B cell (primary cell): ENCODE measurements around the gene CD93. TPM values are rescaled to one million over a fixed set of nuclear protein-coding genes. Genes with fewer than 3 reads are reported as not detected.

Experiments used
- ATAC-seq: fragments of 200-7000 bp; cut with Tn5 transposase; one replicate; pipeline ENCODE4 v1.10.0; 2021; ENCODE audit warnings: low read depth, mild to moderate bottlenecking, moderate number of reproducible peaks, moderate library complexity
- CTCF ChIA-PET: fragments of 350-600 bp; sonication (Branson Sonifier 250); formaldehyde crosslinking; loops from one replicate; lab custom pipeline; 2021; ENCODE audit warnings: antibody characterized with exemption, inconsistent platforms; lab: Charles Lee
- POLR2A ChIA-PET: fragments of 350-600 bp; sonication (Branson Sonifier 250); formaldehyde crosslinking; loops from one replicate; lab custom pipeline; 2021; ENCODE audit warnings: antibody characterized with exemption; lab: Charles Lee
- DNase-seq: peaks from one replicate; pipeline ENCODE4 v3.0.0; 2013
- H2AFZ ChIP-seq: 2 replicates; pipeline ENCODE4 v1.6.1; 2012; ENCODE audit warnings: mild to moderate bottlenecking, low read depth, low read length; ENCODE audit not compliant: insufficient read depth, poor library complexity, severe bottlenecking
- H3K27ac ChIP-seq, 2 donors: 1 replicate in 1 of 2; 2 replicates in 1 of 2; pipeline ENCODE4 v1.5.1; 2012 to 2013; ENCODE audit warnings: low read length in 2 of 2, mild to moderate bottlenecking in 2 of 2, moderate library complexity in 1 of 2
- H3K27me3 ChIP-seq, 4 experiments: fragments of 200-600 bp in 1 of 4; sonication (generic) in 1 of 4; replicated peaks in 1 of 4; 1 replicate in 2 of 4; 2 replicates in 2 of 4; pipeline versions ENCODE4 v1.6.1 to v1.7.0; 2013 to 2016; ENCODE audit warnings: low read length in 3 of 4, mild to moderate bottlenecking in 2 of 4, mixed read lengths in 1 of 4, moderate library complexity in 1 of 4; ENCODE audit not compliant: insufficient read depth in 4 of 4, control insufficient read depth in 3 of 4; ENCODE audit errors: control extremely low read depth in 1 of 4
- H3K36me3 ChIP-seq, 2 experiments: replicated peaks in 1 of 2; 1 replicate in 1 of 2; 2 replicates in 1 of 2; pipeline versions ENCODE4 v1.6.1 to v1.7.1; 2013; ENCODE audit warnings: low read length in 1 of 2; ENCODE audit not compliant: insufficient read depth in 2 of 2, control insufficient read depth in 1 of 2; ENCODE audit errors: control extremely low read depth in 1 of 2, extremely low read depth in 1 of 2
- H3K4me1 ChIP-seq, 2 donors: fragments of 200-600 bp in 1 of 2; sonication (generic) in 1 of 2; 1 replicate in 1 of 2; 2 replicates in 1 of 2; pipeline versions ENCODE4 v1.5.1 to v1.6.1; 2013 to 2017; ENCODE audit warnings: low read length in 2 of 2; ENCODE audit not compliant: control insufficient read depth in 2 of 2, insufficient read depth in 2 of 2
- H3K4me2 ChIP-seq: replicated peaks from 2 replicates; pipeline ENCODE3; 2012; ENCODE audit warnings: mild to moderate bottlenecking, low read depth, low read length; ENCODE audit not compliant: poor library complexity, severe bottlenecking
- H3K4me3 ChIP-seq, 5 experiments: fragments of 200-600 bp in 1 of 5; sonication (generic) in 1 of 5; 1 replicate in 3 of 5; 2 replicates in 2 of 5; pipeline versions ENCODE4 v1.5.1 to v1.7.0; 2011 to 2016; ENCODE audit warnings: low read length in 4 of 5, mild to moderate bottlenecking in 4 of 5, low read depth in 2 of 5, control low read depth in 1 of 5, moderate library complexity in 1 of 5; ENCODE audit not compliant: insufficient read depth in 1 of 5; ENCODE audit errors: control extremely low read depth in 1 of 5, extremely low read depth in 1 of 5
- H3K79me2 ChIP-seq: fragments of 200-600 bp; sonication (generic); one replicate; pipeline ENCODE4 v1.6.0; 2016; ENCODE audit warnings: low read length; ENCODE audit not compliant: control insufficient read depth, insufficient read depth
- H3K9ac ChIP-seq: fragments of 200-600 bp; sonication (generic); 2 replicates; pipeline ENCODE4 v1.6.1; 2017; ENCODE audit warnings: mild to moderate bottlenecking, low read length, moderate library complexity
- H3K9me3 ChIP-seq, 3 donors: one replicate each; pipeline versions ENCODE4 v1.6.1 to v1.7.1; 2013; ENCODE audit warnings: low read length in 2 of 3; ENCODE audit not compliant: control insufficient read depth in 2 of 3, insufficient read depth in 1 of 3; ENCODE audit errors: control extremely low read depth in 1 of 3
- H4K20me1 ChIP-seq: 2 replicates; pipeline ENCODE4 v1.6.0; 2012; ENCODE audit warnings: mild to moderate bottlenecking, low read length; ENCODE audit not compliant: insufficient read depth, control insufficient read depth, poor library complexity, severe bottlenecking
- H3K27ac Mint-ChIP-seq: one replicate; pipeline ENCODE4 v1.8.0; 2021; ENCODE audit warnings: mixed read lengths
- H3K27me3 Mint-ChIP-seq: one replicate; pipeline ENCODE4 v1.8.0; 2021; ENCODE audit warnings: mixed read lengths
- H3K4me1 Mint-ChIP-seq: one replicate; pipeline ENCODE4 v1.8.0; 2021; ENCODE audit warnings: mixed read lengths
- H3K4me3 Mint-ChIP-seq: one replicate; pipeline ENCODE4 v1.8.0; 2021; ENCODE audit warnings: mixed read lengths
- H3K9me3 Mint-ChIP-seq: one replicate; pipeline ENCODE4 v1.8.0; 2022; ENCODE audit warnings: mixed read lengths; ENCODE audit not compliant: insufficient read depth
- EZH2 ChIP-seq: IDR thresholded peaks from 2 replicates; pipeline ENCODE4 v1.6.1; 2012; ENCODE audit warnings: borderline replicate concordance, low read depth, mild to moderate bottlenecking, moderate library complexity, low read length; ENCODE audit not compliant: insufficient read depth, poor library complexity, severe bottlenecking
- WGBS: methylation state at CpG from one replicate; pipeline ENCODE4 v1.1.5; 2013; ENCODE audit warnings: missing lambda C conversion rate; ENCODE audit not compliant: insufficient coverage; 5-methylcytosine and 5-hydroxymethylcytosine counted together
- intact Hi-C: fragments of 100-400 bp; cut with micrococcal nuclease; formaldehyde crosslinking; loops from one replicate; pipeline ENCODE4 v1.10.0; 2022
- polyA plus RNA-seq: library from polyadenylated mRNA; depleted of rRNA; stranded (reverse); fragments of >200 nt; gene quantifications from 2 replicates; pipeline ENCODE4 v1.2.3, GENCODE V29; 2012
- total RNA-seq, 2 donors: library from RNA; stranded (reverse); fragments of 120-200 nt in 1 of 2; gene quantifications; 1 replicate in 1 of 2; 2 replicates in 1 of 2; pipeline versions ENCODE4 v1.2.3 to v1.2.4, GENCODE V29; 2013 to 2022
- TF ChIP-seq, protein P1 (sequence below): fragments of 200-600 bp; IDR thresholded peaks from one replicate; pipeline ENCODE4 v1.8.0; 2022; ENCODE audit warnings: antibody characterized with exemption, mild to moderate bottlenecking

Gene CD93
- total and polyA plus RNA-seq, 2 donors (not counting 1 experiment from before 2014, with no cell fraction given): 0.12 to 0.51 TPM

- H3K27me3 Mint-ChIP-seq: peaks cover 11% of the 10 kb centered on the region
- no peaks in the 10 kb centered on the region for H3K4me1 Mint-ChIP-seq
- DNase-seq (no peak), ATAC-seq (no peak)
- H3K27me3 ChIP-seq: no peaks in the 10 kb centered on the region
- H3K4me3 Mint-ChIP-seq: no peak overlapping the region
- ChIA-PET POLR2A (no interaction called here), CTCF (no interaction called here)
- TF ChIP-seq, protein P1, sequence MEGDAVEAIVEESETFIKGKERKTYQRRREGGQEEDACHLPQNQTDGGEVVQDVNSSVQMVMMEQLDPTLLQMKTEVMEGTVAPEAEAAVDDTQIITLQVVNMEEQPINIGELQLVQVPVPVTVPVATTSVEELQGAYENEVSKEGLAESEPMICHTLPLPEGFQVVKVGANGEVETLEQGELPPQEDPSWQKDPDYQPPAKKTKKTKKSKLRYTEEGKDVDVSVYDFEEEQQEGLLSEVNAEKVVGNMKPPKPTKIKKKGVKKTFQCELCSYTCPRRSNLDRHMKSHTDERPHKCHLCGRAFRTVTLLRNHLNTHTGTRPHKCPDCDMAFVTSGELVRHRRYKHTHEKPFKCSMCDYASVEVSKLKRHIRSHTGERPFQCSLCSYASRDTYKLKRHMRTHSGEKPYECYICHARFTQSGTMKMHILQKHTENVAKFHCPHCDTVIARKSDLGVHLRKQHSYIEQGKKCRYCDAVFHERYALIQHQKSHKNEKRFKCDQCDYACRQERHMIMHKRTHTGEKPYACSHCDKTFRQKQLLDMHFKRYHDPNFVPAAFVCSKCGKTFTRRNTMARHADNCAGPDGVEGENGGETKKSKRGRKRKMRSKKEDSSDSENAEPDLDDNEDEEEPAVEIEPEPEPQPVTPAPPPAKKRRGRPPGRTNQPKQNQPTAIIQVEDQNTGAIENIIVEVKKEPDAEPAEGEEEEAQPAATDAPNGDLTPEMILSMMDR: no peak
- TF ChIP-seq EZH2: no peak
- H3K4me1 ChIP-seq: no peaks in the 10 kb centered on the region
- intact Hi-C loops: no loop called here
- H3K36me3 ChIP-seq: no peaks in the 10 kb centered on the region
- no peak overlapping the region for H3K4me3 ChIP-seq
- H4K20me1 ChIP-seq: no peaks in the 10 kb centered on the region
- no peak overlapping the region for H3K4me2 ChIP-seq
- no peak overlapping the region for H3K27ac Mint-ChIP-seq
- 76% methylated on average over 2 of the region's 4 CpGs for WGBS
- peaks cover 3% of the 10 kb centered on the region for H3K9me3 Mint-ChIP-seq
- no peaks in the 10 kb centered on the region for H3K79me2 ChIP-seq
- H2AFZ ChIP-seq: no peak overlapping the region
- H3K27ac ChIP-seq: no peak overlapping the region
- H3K9ac ChIP-seq: no peak overlapping the region
- peaks cover 0 to 5% (median 1%) of the 10 kb centered on the region in 3 donors for H3K9me3 ChIP-seq
Observed at GRCh38 chr20:23060629-23061028, 25.5 kb downstream of the CD93 start.

DNA sequence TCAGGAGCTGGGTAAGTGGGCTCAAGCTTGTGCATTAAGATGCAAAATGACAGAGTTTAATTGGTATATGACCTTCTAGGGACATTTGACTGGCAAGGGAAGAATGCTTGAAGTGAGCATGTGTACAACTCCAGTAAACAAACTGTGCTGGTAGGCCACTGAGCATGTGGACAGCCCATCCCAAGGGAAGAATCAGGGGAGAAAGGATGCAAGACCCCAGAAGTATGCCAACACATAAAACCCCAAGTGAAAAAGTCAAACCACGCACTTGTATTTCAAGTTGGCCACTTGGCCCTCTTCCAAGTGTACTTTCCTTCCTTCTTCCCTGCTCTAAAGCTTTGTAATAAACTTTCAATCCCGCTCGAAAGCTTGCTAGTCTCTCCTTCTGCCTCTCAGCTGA is 26.3 kb downstream of the CD93 start:
- no peak for TF ChIP-seq EZH2
- TF ChIP-seq, protein P1: no peak
- WGBS: 0% methylated on average over 1 of the region's 3 CpGs
- Mint-ChIP-seq H3K9me3 (peaks cover 5% of the 10 kb centered on the region), H3K4me3 (no peak overlapping the region), H3K4me1 (no peaks in the 10 kb centered on the region), H3K27me3 (peaks cover 11% of the 10 kb centered on the region), H3K27ac (no peak overlapping the region)
- no peak overlapping the region for H2AFZ ChIP-seq
- H3K79me2 ChIP-seq: no peaks in the 10 kb centered on the region
- DNase-seq: no peak
- no peak overlapping the region for H3K4me2 ChIP-seq
- CTCF ChIA-PET: no interaction called here
- no peak overlapping the region for H3K9ac ChIP-seq
- H3K27me3 ChIP-seq: no peaks in the 10 kb centered on the region
- H4K20me1 ChIP-seq: no peaks in the 10 kb centered on the region
- no peak overlapping the region for H3K27ac ChIP-seq
- no peak overlapping the region for H3K4me3 ChIP-seq
- no peaks in the 10 kb centered on the region for H3K4me1 ChIP-seq
- H3K36me3 ChIP-seq: no peaks in the 10 kb centered on the region
- intact Hi-C loops: no loop called here
- H3K9me3 ChIP-seq: peaks cover 0 to 5% (median 1%) of the 10 kb centered on the region in 3 donors
- no peak for ATAC-seq
- POLR2A ChIA-PET: no interaction called here
